Panc1 (cell line): Measurements from ENCODE around the gene DNAL1. TPM values are rescaled to one million over a fixed set of nuclear protein-coding genes. Genes with fewer than 3 reads are reported as not detected.

ENCODE experiments used
- ATAC-seq: fragments of 200-7000 bp; cut with Tn5 transposase; 2 replicates; pipeline ENCODE4 v1.9.1; 2020; ENCODE audit warnings: mild to moderate bottlenecking, moderate library complexity
- BruUV-seq: library from RNA; stranded (reverse); fragments of 400-500 nt; replicated peaks from 2 replicates; lab custom pipeline; 2021; lab: Mats Ljungman, UMichigan
- CTCF ChIA-PET: fragments of 300-600 bp; sonication (Branson Sonifier 250); formaldehyde crosslinking; loops from one replicate; lab custom pipeline; 2022; ENCODE audit warnings: antibody characterized with exemption; lab: Charles Lee
- POLR2A ChIA-PET: fragments of 300-600 bp; sonication (Branson Sonifier 250); formaldehyde crosslinking; loops from one replicate; lab custom pipeline; 2022; ENCODE audit warnings: antibody characterized with exemption; lab: Charles Lee
- DNase-seq: peaks from one replicate; pipeline ENCODE4 v3.0.0-alpha.2; 2010; ENCODE audit warnings: low read depth, low spot score
- H3K27ac ChIP-seq: 2 replicates; pipeline ENCODE4 v1.5.1; 2011; ENCODE audit warnings: mild to moderate bottlenecking, low read length, inconsistent platforms
- H3K27me3 ChIP-seq: fragments of 200-500 bp; sonication (Bioruptor generic); 2 replicates; pipeline ENCODE4 v1.6.0; 2014; ENCODE audit warnings: low read length, inconsistent platforms; ENCODE audit not compliant: control insufficient read depth, insufficient read depth
- H3K36me3 ChIP-seq: fragments of 200-500 bp; sonication (Bioruptor generic); 2 replicates; pipeline ENCODE4 v1.5.1; 2014; ENCODE audit warnings: inconsistent platforms, mild to moderate bottlenecking, low read length, moderate library complexity; ENCODE audit not compliant: control insufficient read depth, insufficient read depth
- H3K4me1 ChIP-seq: 2 replicates; pipeline ENCODE4 v1.5.1; 2011; ENCODE audit warnings: inconsistent platforms, mild to moderate bottlenecking, low read length, moderate library complexity; ENCODE audit not compliant: control insufficient read depth, insufficient read depth
- H3K4me3 ChIP-seq, 2 experiments: 2 replicates each; pipeline ENCODE4 v1.5.1; 2011 to 2012; ENCODE audit warnings: low read depth in 2 of 2, low read length in 2 of 2, mild to moderate bottlenecking in 2 of 2, inconsistent platforms in 1 of 2, moderate library complexity in 1 of 2
- H3K9me3 ChIP-seq: fragments of 200-500 bp; sonication (Bioruptor generic); 2 replicates; pipeline ENCODE4 v1.5.1; 2014; ENCODE audit warnings: low read depth, mild to moderate bottlenecking, inconsistent platforms, low read length, moderate library complexity; ENCODE audit not compliant: control insufficient read depth, insufficient read depth
- POLR2AphosphoS5 ChIP-seq: IDR thresholded peaks from 2 replicates; pipeline ENCODE4 v1.6.1; 2012; ENCODE audit warnings: mild to moderate bottlenecking, low read depth, low read length, moderate library complexity
- SIN3A ChIP-seq: IDR thresholded peaks from 2 replicates; pipeline ENCODE4 v1.6.1; 2012; ENCODE audit warnings: low read depth, mild to moderate bottlenecking, low read length, moderate library complexity, borderline replicate concordance; ENCODE audit not compliant: insufficient read depth
- TCF7L2 ChIP-seq: IDR thresholded peaks from 2 replicates; pipeline ENCODE4 v1.6.1; 2011; ENCODE audit warnings: mild to moderate bottlenecking, low read depth, low read length, inconsistent platforms
- in situ Hi-C: cut with HindIII; loops from 2 replicates; pipeline ENCODE4 v1.10.0; 2016; ENCODE audit warnings: low sequenced_read_pairs, low pct_unique_long_range_greater_than_20kb
- intact Hi-C: fragments of 100-400 bp; cut with micrococcal nuclease; formaldehyde crosslinking; loops from one replicate; pipeline ENCODE4 v1.10.0; 2022; ENCODE audit not compliant: unreplicated experiment
- total RNA-seq: library from RNA; stranded (reverse); gene quantifications from one replicate; pipeline ENCODE4 v1.2.1, GENCODE V29; 2021; ENCODE audit not compliant: unreplicated experiment
- TF ChIP-seq, protein P1 (sequence below): fragments of 450-650 bp; IDR thresholded peaks from 2 replicates; pipeline ENCODE4 v1.5.1; 2017; ENCODE audit warnings: mild to moderate bottlenecking
- TF ChIP-seq, protein P2 (sequence below), 2 experiments: IDR thresholded peaks; 2 replicates each; pipeline ENCODE4 v1.6.1; 2011 to 2012; ENCODE audit warnings: low read depth in 2 of 2, control low read depth in 1 of 2, low read length in 1 of 2, mild to moderate bottlenecking in 1 of 2, moderate library complexity in 1 of 2; ENCODE audit not compliant: insufficient read depth in 1 of 2

The DNAL1 gene
- total RNA-seq, 1 experiment from 2014 or later, result 15.2 TPM

DNA sequence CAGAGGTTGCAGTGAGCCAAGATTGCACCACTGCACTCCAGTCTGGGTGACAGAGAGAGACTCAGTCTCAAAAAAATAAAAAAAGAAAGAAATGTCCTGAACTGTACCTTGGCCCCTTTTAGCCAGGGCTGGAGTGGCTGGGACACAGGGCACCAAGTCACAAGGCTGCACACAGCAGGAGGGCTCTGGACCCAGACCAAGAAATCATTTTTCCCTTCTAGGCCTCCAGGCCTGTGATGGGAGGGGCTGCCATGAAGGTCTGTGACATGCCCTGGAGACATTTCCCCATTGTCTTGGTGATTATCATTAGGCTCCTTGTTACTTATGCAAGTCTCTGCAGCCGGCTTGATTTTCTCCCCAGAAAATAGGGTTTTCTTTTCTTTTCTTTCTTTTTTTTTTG, 37.5 kb upstream of the DNAL1 start:
- ChIA-PET POLR2A (interaction anchor here (0.6 kb wide), 1 partner anchor 85 kb away, joined by 4 read pairs; no protein-coding TSS in a partner anchor), CTCF (no interaction called here)
- BruUV-seq, result no TSS peak
- DNase-seq (no peak), ATAC-seq (no peak)
- intact Hi-C loops (no loop called here), in situ Hi-C loops (no loop called here)
- Histone ChIP-seq H3K27me3 (no peaks in the 10 kb centered on the region), H3K27ac (no peak overlapping the region), H3K4me3 (no peak overlapping the region), H3K36me3 (no peaks in the 10 kb centered on the region), H3K9me3 (no peaks in the 10 kb centered on the region), H3K4me1 (no peaks in the 10 kb centered on the region)
- TF ChIP-seq, protein P1, sequence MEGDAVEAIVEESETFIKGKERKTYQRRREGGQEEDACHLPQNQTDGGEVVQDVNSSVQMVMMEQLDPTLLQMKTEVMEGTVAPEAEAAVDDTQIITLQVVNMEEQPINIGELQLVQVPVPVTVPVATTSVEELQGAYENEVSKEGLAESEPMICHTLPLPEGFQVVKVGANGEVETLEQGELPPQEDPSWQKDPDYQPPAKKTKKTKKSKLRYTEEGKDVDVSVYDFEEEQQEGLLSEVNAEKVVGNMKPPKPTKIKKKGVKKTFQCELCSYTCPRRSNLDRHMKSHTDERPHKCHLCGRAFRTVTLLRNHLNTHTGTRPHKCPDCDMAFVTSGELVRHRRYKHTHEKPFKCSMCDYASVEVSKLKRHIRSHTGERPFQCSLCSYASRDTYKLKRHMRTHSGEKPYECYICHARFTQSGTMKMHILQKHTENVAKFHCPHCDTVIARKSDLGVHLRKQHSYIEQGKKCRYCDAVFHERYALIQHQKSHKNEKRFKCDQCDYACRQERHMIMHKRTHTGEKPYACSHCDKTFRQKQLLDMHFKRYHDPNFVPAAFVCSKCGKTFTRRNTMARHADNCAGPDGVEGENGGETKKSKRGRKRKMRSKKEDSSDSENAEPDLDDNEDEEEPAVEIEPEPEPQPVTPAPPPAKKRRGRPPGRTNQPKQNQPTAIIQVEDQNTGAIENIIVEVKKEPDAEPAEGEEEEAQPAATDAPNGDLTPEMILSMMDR, result no peak
- TF ChIP-seq POLR2AphosphoS5, result no peak
- no peak for TF ChIP-seq TCF7L2
- TF ChIP-seq, protein P2, sequence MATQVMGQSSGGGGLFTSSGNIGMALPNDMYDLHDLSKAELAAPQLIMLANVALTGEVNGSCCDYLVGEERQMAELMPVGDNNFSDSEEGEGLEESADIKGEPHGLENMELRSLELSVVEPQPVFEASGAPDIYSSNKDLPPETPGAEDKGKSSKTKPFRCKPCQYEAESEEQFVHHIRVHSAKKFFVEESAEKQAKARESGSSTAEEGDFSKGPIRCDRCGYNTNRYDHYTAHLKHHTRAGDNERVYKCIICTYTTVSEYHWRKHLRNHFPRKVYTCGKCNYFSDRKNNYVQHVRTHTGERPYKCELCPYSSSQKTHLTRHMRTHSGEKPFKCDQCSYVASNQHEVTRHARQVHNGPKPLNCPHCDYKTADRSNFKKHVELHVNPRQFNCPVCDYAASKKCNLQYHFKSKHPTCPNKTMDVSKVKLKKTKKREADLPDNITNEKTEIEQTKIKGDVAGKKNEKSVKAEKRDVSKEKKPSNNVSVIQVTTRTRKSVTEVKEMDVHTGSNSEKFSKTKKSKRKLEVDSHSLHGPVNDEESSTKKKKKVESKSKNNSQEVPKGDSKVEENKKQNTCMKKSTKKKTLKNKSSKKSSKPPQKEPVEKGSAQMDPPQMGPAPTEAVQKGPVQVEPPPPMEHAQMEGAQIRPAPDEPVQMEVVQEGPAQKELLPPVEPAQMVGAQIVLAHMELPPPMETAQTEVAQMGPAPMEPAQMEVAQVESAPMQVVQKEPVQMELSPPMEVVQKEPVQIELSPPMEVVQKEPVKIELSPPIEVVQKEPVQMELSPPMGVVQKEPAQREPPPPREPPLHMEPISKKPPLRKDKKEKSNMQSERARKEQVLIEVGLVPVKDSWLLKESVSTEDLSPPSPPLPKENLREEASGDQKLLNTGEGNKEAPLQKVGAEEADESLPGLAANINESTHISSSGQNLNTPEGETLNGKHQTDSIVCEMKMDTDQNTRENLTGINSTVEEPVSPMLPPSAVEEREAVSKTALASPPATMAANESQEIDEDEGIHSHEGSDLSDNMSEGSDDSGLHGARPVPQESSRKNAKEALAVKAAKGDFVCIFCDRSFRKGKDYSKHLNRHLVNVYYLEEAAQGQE (IDR thresholded peaks at IDR 0.05; ENCODE audit: insufficient read depth in 1 of 2, low read depth in 2 of 2, low read length in 1 of 2), result no peak
- no peak for TF ChIP-seq SIN3A

DNA sequence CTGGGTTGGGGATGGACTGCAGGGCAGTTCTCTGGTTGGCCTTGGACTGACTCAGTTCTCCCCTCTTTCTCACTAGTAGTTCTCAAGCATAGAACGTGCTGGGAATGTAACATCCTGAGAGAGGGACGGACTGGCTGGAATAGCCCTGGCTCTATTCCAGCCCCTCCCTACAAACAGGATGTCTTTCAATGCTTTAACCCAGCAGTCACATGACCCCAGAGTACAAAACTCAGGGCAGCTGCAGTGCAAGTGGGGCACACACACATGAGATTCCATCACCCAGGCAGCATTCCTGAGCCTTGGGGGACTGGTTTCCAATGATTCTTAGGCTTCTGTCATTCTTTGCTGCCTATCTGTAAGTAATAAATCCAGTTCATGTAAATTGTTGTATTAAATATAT, 34.1 kb upstream of the DNAL1 start:
- ATAC-seq, result no peak
- Histone ChIP-seq H3K27ac (no peak overlapping the region), H3K27me3 (no peaks in the 10 kb centered on the region), H3K36me3 (no peaks in the 10 kb centered on the region), H3K4me1 (0 out of 2 replicates have a peak, but pooled peaks cover 2% of the 10 kb centered on the region), H3K9me3 (no peaks in the 10 kb centered on the region), H3K4me3 (no peak overlapping the region)
- in situ Hi-C loops (no loop called here), intact Hi-C loops (no loop called here)
- no TSS peak for BruUV-seq
- CTCF ChIA-PET, result interaction anchor here (0.7 kb wide), 1 partner anchor 16 kb away, joined by 5 read pairs; no protein-coding TSS in a partner anchor
- TF ChIP-seq POLR2AphosphoS5 (no peak), TCF7L2 (no peak), SIN3A (no peak)
- TF ChIP-seq, protein P2 (IDR thresholded peaks at IDR 0.05; ENCODE audit: insufficient read depth in 1 of 2, low read depth in 2 of 2, low read length in 1 of 2), result no peak
- TF ChIP-seq, protein P1, result no peak
- DNase-seq, result no peak
- POLR2A ChIA-PET, result no interaction called here
